Upper lobe of left lung (tissue), 6 donors: Measurements from ENCODE around the gene PPP3CA. TPM values are rescaled to one million over a fixed set of nuclear protein-coding genes. Genes with fewer than 3 reads are reported as not detected.

Source experiments
- ATAC-seq, 2 donors: fragments of 200-7000 bp; cut with Tn5 transposase; one replicate each; pipeline ENCODE4 v1.9.1; 2022; ENCODE audit warnings: mild to moderate bottlenecking in 2 of 2, moderate library complexity in 2 of 2; ENCODE audit not compliant: low FRiP score in 2 of 2
- DNase-seq, 2 donors: peaks; one replicate each; pipeline ENCODE4 v3.0.0-alpha.2; 2019 to 2020
- H3K27ac ChIP-seq, 4 donors: fragments of 200-600 bp; sonication (generic); one replicate each; pipeline ENCODE4 v1.5.1; 2016 to 2019
- H3K27me3 ChIP-seq, 4 donors: fragments of 200-600 bp; sonication (generic); one replicate each; pipeline ENCODE4 v1.5.1; 2017 to 2019
- H3K36me3 ChIP-seq, 4 donors: fragments of 200-600 bp; sonication (generic); one replicate each; pipeline ENCODE4 v1.5.1; 2016 to 2019
- H3K4me1 ChIP-seq, 4 donors: fragments of 200-600 bp; sonication (generic); one replicate each; pipeline ENCODE4 v1.5.1; 2018 to 2019
- H3K4me3 ChIP-seq, 4 donors: fragments of 200-600 bp; sonication (generic); one replicate each; pipeline ENCODE4 v1.5.1; 2017 to 2019; ENCODE audit warnings: mild to moderate bottlenecking in 2 of 4, moderate library complexity in 1 of 4
- H3K9me3 ChIP-seq, 4 donors: fragments of 200-600 bp; sonication (generic); one replicate each; pipeline ENCODE4 v1.5.1; 2018 to 2019
- EP300 ChIP-seq, 4 donors: sonication (generic); formaldehyde crosslinking; IDR thresholded peaks; one replicate each; pipeline ENCODE4 v1.5.1; 2017; ENCODE audit warnings: antibody characterized with exemption in 4 of 4, control low read depth in 2 of 4
- POLR2A ChIP-seq, 4 donors: fragments of 450-650 bp; IDR thresholded peaks; one replicate each; pipeline ENCODE4 v1.5.1; 2016 to 2017; ENCODE audit warnings: antibody characterized with exemption in 4 of 4, mild to moderate bottlenecking in 2 of 4
- POLR2AphosphoS5 ChIP-seq, 2 donors: sonication (generic); formaldehyde crosslinking; IDR thresholded peaks; one replicate each; pipeline ENCODE4 v1.5.1; 2017; ENCODE audit warnings: antibody characterized with exemption in 2 of 2
- WGBS, 2 donors: methylation state at CpG; one replicate each; pipeline ENCODE4 v1.1.5; 2017 to 2018; 5-methylcytosine and 5-hydroxymethylcytosine counted together
- total RNA-seq, 6 donors: library from RNA; depleted of rRNA in 4 of 6; stranded (reverse); fragments of >200 nt in 4 of 6; gene quantifications; one replicate each; pipeline versions ENCODE4 v1.1.0 to v1.2.1, GENCODE V29; 2016 to 2021
- TF ChIP-seq, protein P1 (sequence below), 6 experiments: fragments of 450-650 bp in 4 of 6; fragments of 200-600 bp in 2 of 6; sonication (generic) in 2 of 6; IDR thresholded peaks; one replicate each; pipeline ENCODE4 v1.5.1; 2016 to 2019; ENCODE audit warnings: antibody characterized with exemption in 6 of 6
- donor health status: DM: no; HTN: no; CAD: no; lungs with moderate emphysema.
- donor health status: DM: no; HTN: yes; CAD: no; lungs with severe emphysema.

Gene PPP3CA
- total RNA-seq, 6 donors from 2014 or later, result 28.3 to 62.0 (median 50.0) TPM

DNA sequence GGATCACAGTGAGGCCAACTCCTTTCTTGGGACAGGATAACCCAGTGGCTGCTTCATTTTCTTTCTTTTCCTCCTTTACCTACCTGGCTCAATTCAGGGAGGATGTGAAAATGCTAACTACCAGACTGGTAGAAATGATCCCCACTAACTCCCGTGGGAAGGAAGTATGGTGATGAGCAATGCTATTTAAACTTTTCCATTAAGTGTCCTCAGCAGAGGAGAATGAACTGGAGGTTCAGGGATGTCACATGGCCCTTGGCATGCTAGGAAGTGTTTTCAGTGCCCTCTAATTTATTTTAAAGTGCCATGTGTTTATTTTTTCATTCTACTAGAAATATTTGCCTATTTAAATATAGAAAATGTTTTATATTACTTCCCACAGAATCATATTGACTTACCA lies 363.9 kb downstream of the PPP3CA start:
- no peaks in the 10 kb centered on the region for H3K27me3 ChIP-seq
- no peak overlapping the region for H3K4me3 ChIP-seq
- no peak for ATAC-seq
- no peaks in the 10 kb centered on the region for H3K36me3 ChIP-seq
- no peaks in the 10 kb centered on the region for H3K9me3 ChIP-seq
- no peak overlapping the region for H3K27ac ChIP-seq
- DNase-seq, result no peak
- TF ChIP-seq POLR2AphosphoS5 (IDR thresholded peaks at IDR 0.05), result no peak
- TF ChIP-seq, protein P1, sequence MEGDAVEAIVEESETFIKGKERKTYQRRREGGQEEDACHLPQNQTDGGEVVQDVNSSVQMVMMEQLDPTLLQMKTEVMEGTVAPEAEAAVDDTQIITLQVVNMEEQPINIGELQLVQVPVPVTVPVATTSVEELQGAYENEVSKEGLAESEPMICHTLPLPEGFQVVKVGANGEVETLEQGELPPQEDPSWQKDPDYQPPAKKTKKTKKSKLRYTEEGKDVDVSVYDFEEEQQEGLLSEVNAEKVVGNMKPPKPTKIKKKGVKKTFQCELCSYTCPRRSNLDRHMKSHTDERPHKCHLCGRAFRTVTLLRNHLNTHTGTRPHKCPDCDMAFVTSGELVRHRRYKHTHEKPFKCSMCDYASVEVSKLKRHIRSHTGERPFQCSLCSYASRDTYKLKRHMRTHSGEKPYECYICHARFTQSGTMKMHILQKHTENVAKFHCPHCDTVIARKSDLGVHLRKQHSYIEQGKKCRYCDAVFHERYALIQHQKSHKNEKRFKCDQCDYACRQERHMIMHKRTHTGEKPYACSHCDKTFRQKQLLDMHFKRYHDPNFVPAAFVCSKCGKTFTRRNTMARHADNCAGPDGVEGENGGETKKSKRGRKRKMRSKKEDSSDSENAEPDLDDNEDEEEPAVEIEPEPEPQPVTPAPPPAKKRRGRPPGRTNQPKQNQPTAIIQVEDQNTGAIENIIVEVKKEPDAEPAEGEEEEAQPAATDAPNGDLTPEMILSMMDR (IDR thresholded peaks at IDR 0.05), result no peak
- TF ChIP-seq EP300 (IDR thresholded peaks at IDR 0.05), result no peak
- TF ChIP-seq POLR2A (IDR thresholded peaks at IDR 0.05), result no peak
- 61 to 67% methylated on average over 1 of the region's 1 CpG for WGBS, 2 donors
- no peaks in the 10 kb centered on the region for H3K4me1 ChIP-seq

DNA sequence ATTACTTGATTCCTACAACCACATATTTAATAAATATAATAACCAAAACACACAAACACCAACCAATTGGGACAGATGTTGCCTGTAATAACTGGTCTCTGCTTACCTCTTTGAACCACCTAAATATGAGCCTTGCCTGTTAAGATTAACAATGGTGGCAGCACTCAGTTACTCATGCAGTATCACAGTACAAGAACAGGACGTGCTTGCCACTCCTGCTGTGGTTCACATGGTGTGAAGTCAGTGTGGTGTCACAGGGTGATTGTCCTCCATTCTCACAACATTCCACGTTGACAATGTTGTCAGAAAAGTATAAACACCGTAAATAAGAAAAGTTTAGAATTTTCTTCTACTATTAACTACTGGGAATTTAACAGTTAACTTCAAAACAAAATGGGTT lies 365.0 kb downstream of the PPP3CA start:
- Histone ChIP-seq H3K9me3 (no peaks in the 10 kb centered on the region), H3K36me3 (no peaks in the 10 kb centered on the region), H3K4me3 (no peak overlapping the region), H3K27ac (no peak overlapping the region), H3K27me3 (no peaks in the 10 kb centered on the region), H3K4me1 (no peaks in the 10 kb centered on the region)
- DNase-seq (no peak), ATAC-seq (no peak)
- 66 to 78% methylated on average over 3 of the region's 3 CpGs for WGBS, 2 donors
- TF ChIP-seq, protein P1 (IDR thresholded peaks at IDR 0.05), result no peak
- TF ChIP-seq POLR2AphosphoS5 (IDR thresholded peaks at IDR 0.05) (no peak), EP300 (IDR thresholded peaks at IDR 0.05) (no peak), POLR2A (IDR thresholded peaks at IDR 0.05) (no peak)

DNA sequence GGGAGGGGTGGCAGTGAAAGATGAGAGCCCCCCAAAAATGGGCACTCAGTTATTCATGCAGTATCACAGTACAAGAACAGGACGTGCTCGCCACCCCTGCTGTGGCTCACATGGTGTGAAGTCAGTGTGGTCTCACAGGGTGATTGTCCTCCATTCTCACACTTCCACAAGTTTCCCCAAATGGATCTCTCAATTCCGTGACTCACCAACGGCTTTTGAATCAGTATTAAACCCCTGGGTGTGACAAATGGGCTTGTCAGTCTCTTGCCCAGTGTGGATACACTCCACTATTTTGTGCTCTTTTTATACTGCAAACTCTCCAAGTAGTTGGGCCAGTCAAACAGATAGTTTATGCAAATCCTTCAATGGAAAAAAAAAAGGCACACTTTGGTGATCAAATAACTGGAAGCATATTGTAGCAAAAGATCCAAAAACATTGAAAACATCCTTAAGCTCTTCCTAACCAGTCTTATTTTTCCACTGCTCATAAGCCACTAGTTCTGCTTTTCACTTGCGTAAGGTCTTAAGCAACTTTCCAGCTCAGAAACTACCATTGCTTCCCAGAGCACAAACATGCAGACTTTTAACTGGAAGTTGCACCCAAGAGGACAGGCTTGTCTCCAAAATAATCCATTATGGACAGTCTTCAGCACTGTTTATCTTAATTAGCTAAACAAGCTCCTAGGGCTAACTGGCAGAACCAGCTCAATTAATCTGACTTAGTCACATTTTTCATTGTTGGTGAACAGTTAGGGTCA lies 365.7 kb downstream of the PPP3CA start:
- TF ChIP-seq POLR2A (IDR thresholded peaks at IDR 0.05), result no peak
- no peak for TF ChIP-seq POLR2AphosphoS5 (IDR thresholded peaks at IDR 0.05)
- no peak for TF ChIP-seq EP300 (IDR thresholded peaks at IDR 0.05)
- TF ChIP-seq, protein P1 (IDR thresholded peaks at IDR 0.05), result no peak
- ATAC-seq (peak; percentile 37 to 83), DNase-seq (peak in 1 of 2 donors; percentile 26)
- no peaks in the 10 kb centered on the region for H3K27me3 ChIP-seq
- H3K4me3 ChIP-seq, result no peak overlapping the region
- 65 to 70% methylated on average over 5 of the region's 5 CpGs for WGBS, 2 donors
- H3K9me3 ChIP-seq, result no peaks in the 10 kb centered on the region
- H3K27ac ChIP-seq, result no peak overlapping the region
- no peaks in the 10 kb centered on the region for H3K36me3 ChIP-seq
- H3K4me1 ChIP-seq, result no peaks in the 10 kb centered on the region

DNA sequence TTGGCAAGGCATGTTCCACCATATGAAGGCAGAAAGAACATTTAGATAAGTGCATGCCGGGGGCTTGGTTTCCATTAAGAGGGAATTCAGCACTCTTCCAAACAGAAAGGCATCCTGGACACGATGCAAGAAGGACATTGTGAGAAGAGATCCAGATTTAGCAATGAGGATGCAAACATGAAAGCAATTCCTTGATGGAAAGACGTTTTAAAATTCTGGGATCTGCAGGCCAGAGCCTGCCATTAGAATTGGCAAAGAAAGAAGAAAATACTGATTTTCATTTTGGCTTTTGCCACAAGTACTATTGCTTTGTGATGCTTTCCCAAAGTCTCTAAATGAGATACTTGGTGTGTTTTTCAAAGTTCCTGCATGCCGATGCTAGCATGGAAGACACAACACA lies 367.6 kb downstream of the PPP3CA start:
- 85 to 87% methylated on average over 4 of the region's 4 CpGs for WGBS, 2 donors
- H3K36me3 ChIP-seq, result no peaks in the 10 kb centered on the region
- H3K4me3 ChIP-seq, result no peak overlapping the region
- DNase-seq, result no peak
- no peak overlapping the region for H3K27ac ChIP-seq
- no peak for ATAC-seq
- no peaks in the 10 kb centered on the region for H3K4me1 ChIP-seq
- TF ChIP-seq, protein P1 (IDR thresholded peaks at IDR 0.05), result no peak
- H3K27me3 ChIP-seq, result no peaks in the 10 kb centered on the region
- H3K9me3 ChIP-seq, result no peaks in the 10 kb centered on the region
